HepG2 (cell line): ENCODE results near the gene CCDC120. TPM values are rescaled to one million over a fixed set of nuclear protein-coding genes. Genes with fewer than 3 reads are reported as not detected.

Experiments used
- BHLHE40 ChIP-seq: IDR thresholded peaks from 2 replicates; pipeline ENCODE4 v1.6.1; 2011; ENCODE audit warnings: low read length, improper control_type of control experiment
- CC2D1A ChIP-seq: sonication (generic); formaldehyde crosslinking; IDR thresholded peaks from 2 replicates; pipeline ENCODE4 v1.8.1; 2023; ENCODE audit warnings: mild to moderate bottlenecking, missing genetic modification reagents
- GATA4 ChIP-seq: sonication (generic); IDR thresholded peaks from 2 replicates; pipeline ENCODE4 v1.6.1; 2016; ENCODE audit warnings: antibody characterized with exemption, low read depth, borderline replicate concordance
- KDM1A ChIP-seq: IDR thresholded peaks from 2 replicates; pipeline ENCODE4 v1.6.1; 2016; ENCODE audit warnings: missing compliant biosample characterization
- MED13 ChIP-seq: sonication (generic); formaldehyde crosslinking; IDR thresholded peaks from 2 replicates; pipeline ENCODE4 v1.5.0; 2020; ENCODE audit warnings: missing genetic modification reagents
- REL ChIP-seq: sonication (generic); formaldehyde crosslinking; conservative IDR thresholded peaks from 2 replicates; pipeline ENCODE4 v1.8.0; 2022; ENCODE audit warnings: mild to moderate bottlenecking, missing genetic modification reagents, moderate library complexity
- SP2 ChIP-seq: sonication (generic); formaldehyde crosslinking; IDR thresholded peaks from 2 replicates; pipeline ENCODE4 v1.5.1; 2020; ENCODE audit warnings: mild to moderate bottlenecking, missing genetic modification reagents
- ZBTB7A ChIP-seq: sonication (generic); formaldehyde crosslinking; IDR thresholded peaks from 2 replicates; pipeline ENCODE4 v1.8.0; 2022; ENCODE audit warnings: mild to moderate bottlenecking, missing genetic modification reagents
- ZIK1 ChIP-seq: sonication (generic); formaldehyde crosslinking; IDR thresholded peaks from 2 replicates; pipeline ENCODE4 v1.5.0; 2020; ENCODE audit warnings: mild to moderate bottlenecking, low read depth, missing genetic modification reagents, borderline replicate concordance
- ZNF225 ChIP-seq: sonication (generic); formaldehyde crosslinking; IDR thresholded peaks from 2 replicates; pipeline ENCODE4 v1.4.0; 2020; ENCODE audit warnings: mild to moderate bottlenecking, missing genetic modification reagents
- polyA plus RNA-seq, 8 experiments: library from polyadenylated mRNA; depleted of rRNA in 3 of 8; stranded (reverse) in 7 of 8; unstranded in 1 of 8; fragments of >200 nt; fragmentation: Illumina TruSeq in 4 of 8; extraction: Trizol in 4 of 8; gene quantifications; 2 replicates each; pipeline versions ENCODE4 v1.2.1 to v1.2.3, GENCODE V29; 2011 to 2016; ENCODE audit warnings: low read depth in 4 of 8, missing spikeins in 1 of 8, mixed read lengths in 1 of 8; ENCODE audit not compliant: insufficient read depth in 1 of 8
- total RNA-seq, 5 experiments: library from RNA; depleted of rRNA; stranded (reverse); fragments of >200 nt; fragmentation: Illumina TruSeq; extraction: Trizol; gene quantifications; 2 replicates each; pipeline ENCODE4 v1.2.3, GENCODE V29; 2016; ENCODE audit warnings: low read depth in 1 of 5
- TF ChIP-seq, protein P1 (sequence below): sonication (generic); formaldehyde crosslinking; IDR thresholded peaks from 2 replicates; pipeline ENCODE4 v1.4.0; 2020; ENCODE audit warnings: missing genetic modification reagents, mild to moderate bottlenecking, borderline replicate concordance
- TF ChIP-seq, protein P2 (sequence below): sonication (generic); formaldehyde crosslinking; IDR thresholded peaks from 2 replicates; pipeline ENCODE4 v1.8.0; 2022; ENCODE audit warnings: mild to moderate bottlenecking, missing genetic modification reagents, borderline replicate concordance
- TF ChIP-seq, protein P3 (sequence below): sonication (generic); formaldehyde crosslinking; conservative IDR thresholded peaks from 2 replicates; pipeline ENCODE4 v1.4.0; 2020; ENCODE audit warnings: missing genetic modification reagents
- TF ChIP-seq, protein P4 (sequence below): IDR thresholded peaks from 2 replicates; pipeline ENCODE4 v1.6.1; 2016

CCDC120 gene
- total and polyA plus RNA-seq, 2 of the 13 experiments (the other 11 are each of a cell fraction or from before 2014, with no cell fraction given), result 0.89 to 3.2 TPM

DNA sequence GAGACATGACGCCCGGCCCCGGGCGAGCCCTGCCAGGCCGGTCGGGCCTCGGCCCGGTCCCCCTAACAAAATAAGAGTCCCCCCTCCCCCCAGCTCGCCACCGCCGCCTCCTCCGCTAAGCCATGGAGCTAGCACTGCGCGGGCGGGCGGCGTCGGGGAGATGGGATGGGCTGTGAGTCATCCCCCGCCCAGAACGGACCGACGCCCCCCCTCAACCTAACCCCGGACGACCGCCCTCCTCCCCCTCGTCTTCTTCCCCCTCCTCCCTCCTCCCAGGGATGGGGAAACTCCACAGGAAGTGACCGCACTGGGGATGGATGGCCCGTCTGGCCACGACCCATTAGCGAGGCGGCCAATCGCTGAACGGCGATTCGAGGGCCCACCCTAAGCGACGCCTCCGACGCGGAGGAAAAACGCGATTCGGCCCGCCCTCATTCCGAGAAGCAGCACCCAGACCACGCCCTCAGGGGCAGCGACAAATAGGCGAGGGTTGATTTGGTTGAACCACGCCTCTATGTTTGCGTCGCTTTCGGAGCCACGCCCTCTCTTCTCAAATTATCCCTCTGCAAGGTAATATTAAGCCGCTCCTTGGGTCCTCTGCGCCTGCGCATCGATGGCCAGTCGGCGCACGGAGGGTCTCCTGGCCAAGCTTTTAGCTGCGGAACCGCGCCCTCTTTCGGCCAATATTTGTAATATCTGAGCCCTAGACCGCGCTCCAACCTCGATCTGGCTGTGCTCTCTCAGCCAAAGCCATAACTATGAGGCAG lies 15.4 kb upstream of the CCDC120 start, which contains the start of gene TFE3 (continued):
- TF ChIP-seq, protein P1, sequence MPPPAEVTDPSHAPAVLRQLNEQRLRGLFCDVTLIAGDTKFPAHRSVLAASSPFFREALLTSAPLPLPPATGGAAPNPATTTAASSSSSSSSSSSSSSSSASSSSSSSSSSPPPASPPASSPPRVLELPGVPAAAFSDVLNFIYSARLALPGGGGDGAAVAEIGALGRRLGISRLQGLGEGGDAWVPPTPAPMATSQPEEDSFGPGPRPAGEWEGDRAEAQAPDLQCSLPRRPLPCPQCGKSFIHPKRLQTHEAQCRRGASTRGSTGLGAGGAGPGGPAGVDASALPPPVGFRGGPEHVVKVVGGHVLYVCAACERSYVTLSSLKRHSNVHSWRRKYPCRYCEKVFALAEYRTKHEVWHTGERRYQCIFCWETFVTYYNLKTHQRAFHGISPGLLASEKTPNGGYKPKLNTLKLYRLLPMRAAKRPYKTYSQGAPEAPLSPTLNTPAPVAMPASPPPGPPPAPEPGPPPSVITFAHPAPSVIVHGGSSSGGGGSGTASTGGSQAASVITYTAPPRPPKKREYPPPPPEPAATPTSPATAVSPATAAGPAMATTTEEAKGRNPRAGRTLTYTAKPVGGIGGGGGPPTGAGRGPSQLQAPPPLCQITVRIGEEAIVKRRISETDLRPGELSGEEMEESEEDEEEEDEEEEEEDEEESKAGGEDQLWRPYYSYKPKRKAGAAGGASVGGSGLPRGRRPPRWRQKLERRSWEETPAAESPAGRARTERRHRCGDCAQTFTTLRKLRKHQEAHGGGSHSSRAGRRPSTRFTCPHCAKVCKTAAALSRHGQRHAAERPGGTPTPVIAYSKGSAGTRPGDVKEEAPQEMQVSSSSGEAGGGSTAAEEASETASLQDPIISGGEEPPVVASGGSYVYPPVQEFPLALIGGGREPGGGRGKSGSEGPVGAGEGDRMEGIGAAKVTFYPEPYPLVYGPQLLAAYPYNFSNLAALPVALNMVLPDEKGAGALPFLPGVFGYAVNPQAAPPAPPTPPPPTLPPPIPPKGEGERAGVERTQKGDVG (CRISPR knock-in tag), result no peak
- TF ChIP-seq ZNF225 (CRISPR knock-in tag) (no peak), ZIK1 (CRISPR knock-in tag) (no peak), GATA4 (0 out of 2 replicates have a peak, but pooled peaks have one; percentile 25), KDM1A (CRISPR knock-in tag) (no peak), SP2 (CRISPR knock-in tag) (peak; percentile 66), BHLHE40 (no peak), MED13 (CRISPR knock-in tag) (no peak), ZBTB7A (0 out of 2 replicates have a peak, but pooled peaks have one; percentile 46), CC2D1A (no peak), REL (CRISPR knock-in tag) (no peak)
- TF ChIP-seq, protein P2, sequence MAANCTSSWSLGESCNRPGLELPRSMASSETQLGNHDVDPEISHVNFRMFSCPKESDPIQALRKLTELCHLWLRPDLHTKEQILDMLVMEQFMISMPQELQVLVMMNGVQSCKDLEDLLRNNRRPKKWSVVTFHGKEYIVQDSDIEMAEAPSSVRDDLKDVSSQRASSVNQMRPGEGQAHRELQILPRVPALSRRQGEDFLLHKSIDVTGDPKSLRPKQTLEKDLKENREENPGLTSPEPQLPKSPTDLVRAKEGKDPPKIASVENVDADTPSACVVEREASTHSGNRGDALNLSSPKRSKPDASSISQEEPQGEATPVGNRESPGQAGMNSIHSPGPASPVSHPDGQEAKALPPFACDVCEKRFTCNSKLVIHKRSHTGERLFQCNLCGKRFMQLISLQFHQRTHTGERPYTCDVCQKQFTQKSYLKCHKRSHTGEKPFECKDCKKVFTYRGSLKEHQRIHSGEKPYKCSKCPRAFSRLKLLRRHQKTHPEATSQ (CRISPR knock-in tag), result no peak
- TF ChIP-seq, protein P3, sequence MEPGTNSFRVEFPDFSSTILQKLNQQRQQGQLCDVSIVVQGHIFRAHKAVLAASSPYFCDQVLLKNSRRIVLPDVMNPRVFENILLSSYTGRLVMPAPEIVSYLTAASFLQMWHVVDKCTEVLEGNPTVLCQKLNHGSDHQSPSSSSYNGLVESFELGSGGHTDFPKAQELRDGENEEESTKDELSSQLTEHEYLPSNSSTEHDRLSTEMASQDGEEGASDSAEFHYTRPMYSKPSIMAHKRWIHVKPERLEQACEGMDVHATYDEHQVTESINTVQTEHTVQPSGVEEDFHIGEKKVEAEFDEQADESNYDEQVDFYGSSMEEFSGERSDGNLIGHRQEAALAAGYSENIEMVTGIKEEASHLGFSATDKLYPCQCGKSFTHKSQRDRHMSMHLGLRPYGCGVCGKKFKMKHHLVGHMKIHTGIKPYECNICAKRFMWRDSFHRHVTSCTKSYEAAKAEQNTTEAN (CRISPR knock-in tag), result no peak
- TF ChIP-seq, protein P4, sequence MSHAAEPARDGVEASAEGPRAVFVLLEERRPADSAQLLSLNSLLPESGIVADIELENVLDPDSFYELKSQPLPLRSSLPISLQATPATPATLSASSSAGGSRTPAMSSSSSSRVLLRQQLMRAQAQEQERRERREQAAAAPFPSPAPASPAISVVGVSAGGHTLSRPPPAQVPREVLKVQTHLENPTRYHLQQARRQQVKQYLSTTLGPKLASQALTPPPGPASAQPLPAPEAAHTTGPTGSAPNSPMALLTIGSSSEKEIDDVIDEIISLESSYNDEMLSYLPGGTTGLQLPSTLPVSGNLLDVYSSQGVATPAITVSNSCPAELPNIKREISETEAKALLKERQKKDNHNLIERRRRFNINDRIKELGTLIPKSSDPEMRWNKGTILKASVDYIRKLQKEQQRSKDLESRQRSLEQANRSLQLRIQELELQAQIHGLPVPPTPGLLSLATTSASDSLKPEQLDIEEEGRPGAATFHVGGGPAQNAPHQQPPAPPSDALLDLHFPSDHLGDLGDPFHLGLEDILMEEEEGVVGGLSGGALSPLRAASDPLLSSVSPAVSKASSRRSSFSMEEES, result no peak
